ENCODE measurements around the gene IL18BP. TPM values are rescaled to one million over a fixed set of nuclear protein-coding genes. Genes with fewer than 3 reads are reported as not detected.
A peak's percentile ranks its signal among the peaks of the same experiment; 100 is the strongest.

Gene IL18BP
- total RNA-seq, 4 donors from 2014 or later = 0.91 to 3.0 (median 2.5) TPM

DNA sequence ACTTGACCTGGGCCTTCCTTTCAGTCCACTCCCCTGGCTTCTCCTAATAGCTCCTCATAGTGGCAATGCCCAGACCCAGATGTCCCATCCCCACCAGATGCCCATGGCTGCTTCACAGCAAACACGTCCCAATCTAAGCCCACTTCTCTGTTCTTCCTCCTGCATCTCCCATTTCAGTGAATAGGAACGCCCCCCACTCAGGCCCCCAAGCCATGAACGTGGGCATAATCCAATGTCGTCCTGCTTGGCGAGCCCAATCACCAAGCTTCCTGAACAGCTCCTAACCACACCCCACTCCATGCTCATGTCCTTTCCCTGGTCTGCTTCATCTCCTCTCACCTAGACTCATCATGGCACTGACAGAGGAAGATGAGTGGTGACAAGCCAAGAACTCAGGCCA lies 8.9 kb downstream of the IL18BP start:
- DNase-seq (no peak), ATAC-seq (no peak)
- no peaks in the 10 kb centered on the region for H3K27me3 ChIP-seq
- no peak overlapping the region for H3K4me3 ChIP-seq
- H3K27ac ChIP-seq = no peak overlapping the region
- in situ Hi-C loops (cut with MboI; ENCODE audit: low sequenced_read_pairs in 4 of 4) (no loop called here), intact Hi-C loops (cut with DNase I; ENCODE audit: low total_unique reads) (no loop called here)
- H3K36me3 ChIP-seq = peaks cover 11 to 90% of the 10 kb centered on the region in 2 donors
- no peak for TF ChIP-seq CTCF (IDR thresholded peaks at IDR 0.05 in 4 of 5, conservative IDR thresholded peaks at IDR 0.05 in 1 of 5)
- TF ChIP-seq POLR2A (IDR thresholded peaks at IDR 0.05) = no peak
- H3K4me1 ChIP-seq = peaks cover 21 to 28% of the 10 kb centered on the region in 2 donors
- H3K9me3 ChIP-seq = no peaks in the 10 kb centered on the region

DNA sequence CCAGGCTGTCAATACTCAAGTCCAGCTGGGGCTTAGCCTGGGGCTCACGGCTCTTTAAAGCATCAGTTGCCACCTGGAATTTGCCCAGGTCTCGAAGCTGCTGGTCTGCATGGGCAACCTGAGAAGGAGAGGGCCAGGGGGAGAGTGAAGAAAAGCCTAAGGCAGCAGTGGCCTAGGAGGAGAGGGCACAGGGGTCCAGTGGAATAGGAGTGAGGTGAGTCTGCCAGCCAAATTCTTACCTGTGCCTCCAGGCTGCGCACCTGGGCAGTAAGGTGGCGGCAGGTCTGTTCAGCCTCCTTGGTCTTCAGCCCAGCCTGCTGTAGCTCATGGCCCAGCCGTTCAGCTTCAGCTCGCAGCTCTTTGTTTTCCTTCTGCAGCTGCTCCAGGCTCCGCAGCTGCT lies 10.0 kb downstream of the IL18BP start:
- no peaks in the 10 kb centered on the region for H3K27me3 ChIP-seq
- H3K4me3 ChIP-seq = no peak overlapping the region
- no peak for TF ChIP-seq CTCF (IDR thresholded peaks at IDR 0.05 in 4 of 5, conservative IDR thresholded peaks at IDR 0.05 in 1 of 5)
- TF ChIP-seq POLR2A (IDR thresholded peaks at IDR 0.05) = no peak
- intact Hi-C loops (cut with DNase I; ENCODE audit: low total_unique reads) (no loop called here), in situ Hi-C loops (cut with MboI; ENCODE audit: low sequenced_read_pairs in 4 of 4) (no loop called here)
- no peaks in the 10 kb centered on the region for H3K9me3 ChIP-seq
- ATAC-seq = no peak
- DNase-seq = no peak
- H3K27ac ChIP-seq = no peak overlapping the region
- H3K36me3 ChIP-seq = peaks cover 11 to 89% of the 10 kb centered on the region in 2 donors
- peaks cover 32 to 39% of the 10 kb centered on the region in 2 donors for H3K4me1 ChIP-seq

DNA sequence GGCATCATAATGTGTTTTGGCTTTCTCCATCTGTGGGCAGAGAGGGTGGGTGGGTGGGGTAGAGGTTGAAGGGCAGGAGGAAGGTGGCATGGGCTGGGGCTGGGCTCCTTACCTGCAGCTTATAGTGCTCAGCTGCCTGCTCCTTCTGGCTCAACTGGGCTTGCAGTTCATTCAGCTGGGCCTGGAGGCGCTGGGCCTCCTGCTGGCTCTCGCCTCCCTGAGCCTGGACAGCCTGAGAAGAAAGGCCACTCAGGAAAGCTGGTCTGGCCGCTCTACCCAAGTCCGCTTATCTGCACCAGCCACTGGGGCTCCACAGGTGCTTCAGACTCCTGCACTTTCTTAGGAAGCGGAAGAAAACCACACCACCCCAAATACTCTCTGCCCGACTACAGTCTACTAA lies 10.4 kb downstream of the IL18BP start:
- in situ Hi-C loops (cut with MboI; ENCODE audit: low sequenced_read_pairs in 4 of 4) = no loop called here
- no peak overlapping the region for H3K4me3 ChIP-seq
- H3K27me3 ChIP-seq = no peaks in the 10 kb centered on the region
- peaks cover 36 to 44% of the 10 kb centered on the region in 2 donors for H3K4me1 ChIP-seq
- H3K36me3 ChIP-seq = peaks cover 11 to 89% of the 10 kb centered on the region in 2 donors
- H3K27ac ChIP-seq = no peak overlapping the region
- no peak for ATAC-seq
- intact Hi-C loops (cut with DNase I; ENCODE audit: low total_unique reads) = no loop called here
- no peak for TF ChIP-seq CTCF (IDR thresholded peaks at IDR 0.05 in 4 of 5, conservative IDR thresholded peaks at IDR 0.05 in 1 of 5)
- no peak for TF ChIP-seq POLR2A (IDR thresholded peaks at IDR 0.05)
- DNase-seq = no peak
- H3K9me3 ChIP-seq = no peaks in the 10 kb centered on the region

DNA sequence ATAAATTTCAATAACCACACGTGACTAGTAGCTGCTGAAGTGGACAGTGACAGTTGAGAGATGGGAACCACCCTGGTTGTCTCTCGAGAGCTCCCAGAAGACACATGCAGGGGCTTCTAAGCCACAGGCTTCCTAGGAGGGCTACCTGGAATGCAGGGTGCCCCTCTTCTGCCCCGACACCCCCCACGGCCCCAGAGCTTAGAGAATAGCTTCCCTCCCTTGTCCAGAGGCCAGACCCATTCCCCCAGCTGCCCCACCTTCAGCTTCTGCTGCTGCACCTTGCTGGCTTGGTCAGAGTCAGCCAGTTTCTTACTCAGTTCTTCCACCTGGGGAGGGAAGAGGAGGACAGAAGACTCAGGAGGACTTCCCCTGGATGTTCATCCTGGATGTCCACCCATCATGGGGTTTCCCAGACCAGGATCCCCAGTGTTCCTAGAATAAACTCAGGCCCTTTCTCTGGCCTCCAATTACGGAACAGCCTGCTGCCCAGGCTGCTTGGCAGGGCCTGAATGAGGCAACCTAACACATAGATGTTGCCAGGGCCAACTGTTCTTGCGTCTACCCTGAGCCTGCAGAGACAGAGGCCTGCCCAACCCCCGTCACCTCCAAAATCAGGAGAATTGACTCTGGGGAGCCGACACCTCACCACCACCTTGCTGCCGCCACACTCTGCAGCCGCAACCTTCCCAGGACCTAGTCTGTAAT lies 12.0 kb downstream of the IL18BP start:
- peak in 1 of 2 donors; percentile 59 for DNase-seq
- Histone ChIP-seq H3K36me3 (peaks cover 9 to 89% of the 10 kb centered on the region in 2 donors), H3K4me3 (no peak overlapping the region), H3K27me3 (no peaks in the 10 kb centered on the region), H3K9me3 (no peaks in the 10 kb centered on the region), H3K4me1 (peaks cover 43 to 44% of the 10 kb centered on the region in 2 donors), H3K27ac (peak overlapping the region in 1 of 4 donors; percentile 33)
- intact Hi-C loops (cut with DNase I; ENCODE audit: low total_unique reads) (no loop called here), in situ Hi-C loops (cut with MboI; ENCODE audit: low sequenced_read_pairs in 4 of 4) (no loop called here)
- ATAC-seq = peak in 1 of 2 donors; percentile 44
- no peak for TF ChIP-seq POLR2A (IDR thresholded peaks at IDR 0.05)

GRCh38 chr11:72012091-72012630 lies 13.5 kb downstream of the IL18BP start:
- H3K4me1 ChIP-seq = peaks cover 43 to 44% of the 10 kb centered on the region in 2 donors
- ATAC-seq (no peak), DNase-seq (no peak)
- in situ Hi-C loops (cut with MboI; ENCODE audit: low sequenced_read_pairs in 4 of 4) = no loop called here
- peak overlapping the region in 3 of 4 donors; percentile 9 to 66 (median 38) for H3K27ac ChIP-seq
- H3K4me3 ChIP-seq = no peak overlapping the region
- H3K27me3 ChIP-seq = no peaks in the 10 kb centered on the region
- H3K9me3 ChIP-seq = no peaks in the 10 kb centered on the region
- TF ChIP-seq POLR2A (IDR thresholded peaks at IDR 0.05) (no peak), CTCF (IDR thresholded peaks at IDR 0.05 in 4 of 5, conservative IDR thresholded peaks at IDR 0.05 in 1 of 5) (no peak)
- peaks cover 0 to 89% of the 10 kb centered on the region in 2 donors for H3K36me3 ChIP-seq
- intact Hi-C loops (cut with DNase I; ENCODE audit: low total_unique reads) = no loop called here

All from gastrocnemius medialis (tissue), 4 donors.